ENCODE data around the gene MRGPRD. TPM values are rescaled to one million over a fixed set of nuclear protein-coding genes. Genes with fewer than 3 reads are reported as not detected.

The MRGPRD gene
- total and polyA plus RNA-seq, 2 of the 13 experiments (the other 11 are each of a cell fraction or from before 2014, with no cell fraction given): not detected

DNA sequence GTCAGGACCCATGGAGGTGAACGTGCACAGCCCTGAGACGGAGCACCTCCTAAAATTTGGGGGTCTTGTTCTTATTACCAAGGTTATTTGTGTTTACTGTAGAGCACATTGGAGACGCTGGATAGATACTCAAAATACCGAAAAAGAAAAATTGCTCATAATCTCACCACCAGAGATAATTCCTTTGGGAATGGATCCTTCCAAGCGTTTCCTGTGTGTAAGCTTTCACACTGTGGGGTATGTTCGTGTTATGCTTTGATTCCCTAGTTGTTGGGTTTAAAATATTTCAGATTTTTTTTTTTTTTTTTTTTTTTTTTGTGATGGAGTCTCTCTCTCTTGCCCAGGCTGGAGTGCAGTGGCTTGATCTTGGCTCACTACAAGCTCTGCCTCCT is 14.1 kb upstream of the MRGPRD start:
- Histone ChIP-seq H2AFZ (ENCODE audit: low read length) (no peak overlapping the region), H3K4me3 (replicated peaks in 1 of 3; ENCODE audit: insufficient read depth in 1 of 3, low read depth in 2 of 3, low read length in 3 of 3) (no peak overlapping the region), H3K4me2 (ENCODE audit: low read depth, low read length) (no peak overlapping the region), H3K27me3 (ENCODE audit: control insufficient read depth in 1 of 2, insufficient read depth in 2 of 2, low read length in 2 of 2) (peaks cover 3 to 55% of the 10 kb centered on the region in 2 experiments), H3K79me2 (ENCODE audit: insufficient read depth, low read length) (no peaks in the 10 kb centered on the region), H3K36me3 (replicated peaks in 1 of 2; ENCODE audit: control insufficient read depth in 1 of 2, insufficient read depth in 2 of 2, low read length in 2 of 2) (no peaks in the 10 kb centered on the region), H3K9ac (ENCODE audit: insufficient read depth, low read depth, low read length) (no peak overlapping the region), H3K4me1 (ENCODE audit: insufficient read depth, low read length) (no peaks in the 10 kb centered on the region), H3K9me3 (ENCODE audit: low read length) (no peaks in the 10 kb centered on the region), H4K20me1 (ENCODE audit: insufficient read depth, low read length) (no peaks in the 10 kb centered on the region), H3K27ac (ENCODE audit: extremely low read length, insufficient read depth, low read length) (no peak overlapping the region)
- no peak for FAIRE-seq
- in situ Hi-C loops (cut with HindIII; ENCODE audit: extremely low pct_ligation_motif_present, low pct_unique_long_range_greater_than_20kb) (no loop called here), intact Hi-C loops (cut with micrococcal nuclease; ENCODE audit: unreplicated experiment) (no loop called here)
- no TSS peak for BruUV-seq (replicated peaks)
- no peak for ATAC-seq
- no peak for DNase-seq (ENCODE audit: low spot score)
- TF ChIP-seq ZNF136 (CRISPR knock-in tag; IDR thresholded peaks at IDR 0.05; ENCODE audit: low read depth): no peak
- no peak for TF ChIP-seq AGO2 (optimal IDR thresholded peaks at IDR 0.05; ENCODE audit: low read depth, low read length)
- no peak for TF ChIP-seq ZSCAN22 (CRISPR knock-in tag; IDR thresholded peaks at IDR 0.05)
- TF ChIP-seq RELA (CRISPR knock-in tag; IDR thresholded peaks at IDR 0.05): no peak
- TF ChIP-seq SIX1 (CRISPR knock-in tag; IDR thresholded peaks at IDR 0.05; ENCODE audit: borderline replicate concordance): no peak
- TF ChIP-seq ZNF766 (CRISPR knock-in tag; IDR thresholded peaks at IDR 0.05; ENCODE audit: borderline replicate concordance): no peak
- TF ChIP-seq FLYWCH1 (CRISPR knock-in tag; IDR thresholded peaks at IDR 0.05): no peak
- TF ChIP-seq KDM5A (IDR thresholded peaks at IDR 0.05; ENCODE audit: borderline replicate concordance, low read length): no peak
- TF ChIP-seq, protein P1, sequence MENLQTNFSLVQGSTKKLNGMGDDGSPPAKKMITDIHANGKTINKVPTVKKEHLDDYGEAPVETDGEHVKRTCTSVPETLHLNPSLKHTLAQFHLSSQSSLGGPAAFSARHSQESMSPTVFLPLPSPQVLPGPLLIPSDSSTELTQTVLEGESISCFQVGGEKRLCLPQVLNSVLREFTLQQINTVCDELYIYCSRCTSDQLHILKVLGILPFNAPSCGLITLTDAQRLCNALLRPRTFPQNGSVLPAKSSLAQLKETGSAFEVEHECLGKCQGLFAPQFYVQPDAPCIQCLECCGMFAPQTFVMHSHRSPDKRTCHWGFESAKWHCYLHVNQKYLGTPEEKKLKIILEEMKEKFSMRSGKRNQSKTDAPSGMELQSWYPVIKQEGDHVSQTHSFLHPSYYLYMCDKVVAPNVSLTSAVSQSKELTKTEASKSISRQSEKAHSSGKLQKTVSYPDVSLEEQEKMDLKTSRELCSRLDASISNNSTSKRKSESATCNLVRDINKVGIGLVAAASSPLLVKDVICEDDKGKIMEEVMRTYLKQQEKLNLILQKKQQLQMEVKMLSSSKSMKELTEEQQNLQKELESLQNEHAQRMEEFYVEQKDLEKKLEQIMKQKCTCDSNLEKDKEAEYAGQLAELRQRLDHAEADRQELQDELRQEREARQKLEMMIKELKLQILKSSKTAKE (CRISPR knock-in tag; IDR thresholded peaks at IDR 0.05; ENCODE audit: borderline replicate concordance): no peak
- TF ChIP-seq FOXK1 (CRISPR knock-in tag; IDR thresholded peaks at IDR 0.05; ENCODE audit: borderline replicate concordance, low read depth): no peak
- TF ChIP-seq SP140L (CRISPR knock-in tag; IDR thresholded peaks at IDR 0.05; ENCODE audit: borderline replicate concordance): no peak
- WGBS (ENCODE audit: low lambda C conversion rate): 45% methylated on average over 4 of the region's 6 CpGs
- ChIA-PET CTCF (ENCODE audit: low intra/inter-chr PET ratio, low total read pairs) (no interaction called here), POLR2A (no interaction called here)

Data from HepG2 (cell line).